ENCODE measurements around the gene C9orf50. TPM values are rescaled to one million over a fixed set of nuclear protein-coding genes. Genes with fewer than 3 reads are reported as not detected.

The C9orf50 gene
- total RNA-seq, 2 experiments from 2014 or later = not detected

DNA sequence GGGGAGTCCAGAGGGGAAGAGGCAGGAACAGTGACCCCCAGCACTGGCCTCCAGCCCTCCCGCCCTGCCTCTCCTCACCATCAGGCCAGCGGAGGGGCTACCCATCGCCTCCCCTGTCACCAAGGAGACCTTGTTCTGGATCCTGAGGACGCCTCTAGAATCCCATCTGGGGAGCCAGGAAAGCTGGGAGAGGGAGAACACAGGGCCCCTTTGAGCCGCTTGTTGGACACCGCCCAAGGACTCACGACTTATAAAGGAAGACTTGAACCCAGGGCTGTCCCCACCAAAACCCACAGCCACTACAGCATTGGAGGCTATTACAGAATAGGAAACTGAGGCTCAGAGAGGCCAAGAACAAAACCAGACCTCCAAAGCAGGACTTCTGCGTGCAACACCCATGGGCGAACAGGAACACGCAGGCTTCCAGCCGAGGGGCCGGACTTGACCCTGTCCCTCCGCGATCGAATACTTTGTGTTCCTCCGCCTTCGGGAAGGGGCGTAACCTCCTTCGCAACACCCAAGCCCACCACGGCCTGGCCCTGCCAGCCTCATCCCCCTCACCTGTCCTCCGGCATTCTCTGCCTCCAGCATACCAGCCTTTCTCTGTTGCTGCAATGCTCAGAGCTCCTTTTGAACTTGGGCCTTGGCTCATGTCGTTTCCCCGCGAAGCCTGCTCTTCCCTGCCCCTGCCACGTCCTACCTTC, 54.2 kb downstream of the C9orf50 start:
- DNase-seq = no peak
- ChIA-PET CTCF (interaction anchor here (1.2 kb wide), 1 partner anchor 424 kb away, joined by 3 read pairs; no protein-coding TSS in a partner anchor), POLR2A (no interaction called here)
- Mint-ChIP-seq H3K27me3 (peaks cover 22% of the 10 kb centered on the region), H3K9me3 (no peaks in the 10 kb centered on the region), H3K4me1 (ENCODE audit: low read depth) (peaks cover 26% of the 10 kb centered on the region), H3K36me3 (ENCODE audit: low read depth) (peaks cover 2% of the 10 kb centered on the region), H3K4me3 (no peak overlapping the region), H3K27ac (no peak overlapping the region)
- no peak for ATAC-seq
- TF ChIP-seq, protein P1, sequence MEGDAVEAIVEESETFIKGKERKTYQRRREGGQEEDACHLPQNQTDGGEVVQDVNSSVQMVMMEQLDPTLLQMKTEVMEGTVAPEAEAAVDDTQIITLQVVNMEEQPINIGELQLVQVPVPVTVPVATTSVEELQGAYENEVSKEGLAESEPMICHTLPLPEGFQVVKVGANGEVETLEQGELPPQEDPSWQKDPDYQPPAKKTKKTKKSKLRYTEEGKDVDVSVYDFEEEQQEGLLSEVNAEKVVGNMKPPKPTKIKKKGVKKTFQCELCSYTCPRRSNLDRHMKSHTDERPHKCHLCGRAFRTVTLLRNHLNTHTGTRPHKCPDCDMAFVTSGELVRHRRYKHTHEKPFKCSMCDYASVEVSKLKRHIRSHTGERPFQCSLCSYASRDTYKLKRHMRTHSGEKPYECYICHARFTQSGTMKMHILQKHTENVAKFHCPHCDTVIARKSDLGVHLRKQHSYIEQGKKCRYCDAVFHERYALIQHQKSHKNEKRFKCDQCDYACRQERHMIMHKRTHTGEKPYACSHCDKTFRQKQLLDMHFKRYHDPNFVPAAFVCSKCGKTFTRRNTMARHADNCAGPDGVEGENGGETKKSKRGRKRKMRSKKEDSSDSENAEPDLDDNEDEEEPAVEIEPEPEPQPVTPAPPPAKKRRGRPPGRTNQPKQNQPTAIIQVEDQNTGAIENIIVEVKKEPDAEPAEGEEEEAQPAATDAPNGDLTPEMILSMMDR (IDR thresholded peaks at IDR 0.05) = no peak
- intact Hi-C loops (cut with micrococcal nuclease) = no loop called here

DNA sequence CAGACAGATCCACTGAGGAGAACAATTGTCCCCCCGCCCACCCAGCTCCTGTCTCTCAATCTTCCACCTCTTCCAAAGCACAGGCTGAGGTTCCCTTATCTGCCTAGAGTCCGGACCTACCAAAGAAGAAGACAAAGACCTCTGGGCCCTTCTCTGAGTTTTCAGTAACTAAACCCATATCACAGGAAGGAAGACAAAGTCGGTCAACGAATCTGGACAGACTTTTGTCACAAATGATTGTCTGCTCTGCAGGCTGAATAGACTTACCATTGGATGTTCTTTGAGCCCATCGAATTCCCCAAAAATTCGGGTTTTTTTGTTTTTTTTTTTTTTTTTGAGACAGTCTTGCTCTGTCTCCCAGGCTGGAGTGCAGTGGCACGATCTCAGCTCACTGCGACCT, 58.0 kb downstream of the C9orf50 start:
- intact Hi-C loops (cut with micrococcal nuclease) = no loop called here
- ATAC-seq (no peak), DNase-seq (no peak)
- no peaks in the 10 kb centered on the region for H3K9me3 Mint-ChIP-seq
- peaks cover under 1% of the 10 kb centered on the region for H3K36me3 Mint-ChIP-seq (ENCODE audit: low read depth)
- TF ChIP-seq, protein P1 (IDR thresholded peaks at IDR 0.05) = no peak
- H3K27ac Mint-ChIP-seq = no peak overlapping the region
- peaks cover 9% of the 10 kb centered on the region for H3K27me3 Mint-ChIP-seq
- H3K4me1 Mint-ChIP-seq (ENCODE audit: low read depth) = peaks cover 3% of the 10 kb centered on the region
- POLR2A ChIA-PET = no interaction called here
- no peak overlapping the region for H3K4me3 Mint-ChIP-seq
- CTCF ChIA-PET = no interaction called here

- H3K4me1 Mint-ChIP-seq (ENCODE audit: low read depth) = no peaks in the 10 kb centered on the region
- TF ChIP-seq, protein P1 (IDR thresholded peaks at IDR 0.05) = no peak
- H3K4me3 Mint-ChIP-seq = no peak overlapping the region
- intact Hi-C loops (cut with micrococcal nuclease) = no loop called here
- no peak for ATAC-seq
- no peak overlapping the region for H3K27ac Mint-ChIP-seq
- CTCF ChIA-PET = no interaction called here
- H3K9me3 Mint-ChIP-seq = no peaks in the 10 kb centered on the region
- DNase-seq = no peak
- POLR2A ChIA-PET = no interaction called here
- no peaks in the 10 kb centered on the region for H3K36me3 Mint-ChIP-seq (ENCODE audit: low read depth)
- H3K27me3 Mint-ChIP-seq = peaks cover 6% of the 10 kb centered on the region
Measured at GRCh38 chr9:129562514-129562913, 58.4 kb downstream of the C9orf50 start.

Other genes with a start within 250 kb of the C9orf50 start
- 10 to 100 TPM; 69.5 to 74.4 TPM for gene NTMT1, start 5.1 kb upstream of the C9orf50 start, total RNA-seq
- 10 to 100 TPM; 16.6 TPM for gene ASB6, start 21.1 kb upstream of the C9orf50 start, total RNA-seq
- gene PRRX2, start 44.5 kb upstream of the C9orf50 start, total RNA-seq = 1 to 10 TPM in 1 of 2 experiments, under 1 TPM in 1; 0.85 to 1.2 TPM
- gene PTGES, start 131.9 kb upstream of the C9orf50 start, total RNA-seq = under 1 TPM; 0.20 to 0.56 TPM
- 10 to 100 TPM; 18.5 to 19.8 TPM for gene TOR1B, start 182.1 kb upstream of the C9orf50 start, total RNA-seq
- gene TOR1A, start 203.0 kb upstream of the C9orf50 start, total RNA-seq = 10 to 100 TPM; 31.9 to 32.4 TPM
- gene C9orf78, start 214.2 kb upstream of the C9orf50 start, total RNA-seq = 10 to 100 TPM; 44.5 to 51.7 TPM
- 10 to 100 TPM; 55.3 to 55.9 TPM for gene USP20, start 214.4 kb upstream of the C9orf50 start, total RNA-seq